NOMO-1 treated with DMSO at 0.1 percent for 48 hours (cell line): ENCODE data around the gene CDC42EP3.
A peak's percentile ranks its signal among the peaks of the same experiment; 100 is the strongest.

Experiments
- DNase-seq: peaks from one replicate; lab custom pipeline; 2025; ENCODE audit not compliant: unreplicated experiment; lab: John Stamatoyannopoulos, UW

CDC42EP3 gene

GRCh38 chr2:37637190-37637860 lies 34.1 kb downstream of the CDC42EP3 start:
- DNase-seq = peak; percentile 92

GRCh38 chr2:37636381-37637066 lies 34.9 kb downstream of the CDC42EP3 start:
- no peak for DNase-seq

- peak; percentile 98 for DNase-seq
Observed at GRCh38 chr2:37635504-37636380, 35.7 kb downstream of the CDC42EP3 start.

GRCh38 chr2:37634914-37635503 lies 36.4 kb downstream of the CDC42EP3 start:
- peak; percentile 57 for DNase-seq

- DNase-seq = no peak
Observed at GRCh38 chr2:37633845-37634244, 37.6 kb downstream of the CDC42EP3 start.

- no peak for DNase-seq
Observed at GRCh38 chr2:37633234-37633633, 38.2 kb downstream of the CDC42EP3 start.

GRCh38 chr2:37632310-37632709 lies 39.1 kb downstream of the CDC42EP3 start:
- DNase-seq = no peak

GRCh38 chr2:37631698-37632097 lies 39.7 kb downstream of the CDC42EP3 start:
- DNase-seq = no peak

- no peak for DNase-seq
Observed at GRCh38 chr2:37631292-37631691, 40.1 kb downstream of the CDC42EP3 start.

- no peak for DNase-seq
Observed at GRCh38 chr2:37630776-37631175, 40.7 kb downstream of the CDC42EP3 start.

GRCh38 chr2:37630301-37630700 lies 41.1 kb downstream of the CDC42EP3 start:
- no peak for DNase-seq

GRCh38 chr2:37629529-37629928 lies 41.9 kb downstream of the CDC42EP3 start:
- no peak for DNase-seq

- DNase-seq = no peak
Observed at GRCh38 chr2:37627710-37628109, 43.7 kb downstream of the CDC42EP3 start.

- no peak for DNase-seq
Observed at GRCh38 chr2:37625796-37626571, 45.5 kb downstream of the CDC42EP3 start.

- no peak for DNase-seq
Observed at GRCh38 chr2:37625156-37625555, 46.3 kb downstream of the CDC42EP3 start.

- DNase-seq = peak; percentile 42
Observed at GRCh38 chr2:37623971-37624900, 47.2 kb downstream of the CDC42EP3 start.

GRCh38 chr2:37623406-37623805 lies 48.0 kb downstream of the CDC42EP3 start:
- DNase-seq = no peak

GRCh38 chr2:37622450-37623100 lies 48.9 kb downstream of the CDC42EP3 start:
- no peak for DNase-seq

- DNase-seq = no peak
Observed at GRCh38 chr2:37621199-37621598, 50.2 kb downstream of the CDC42EP3 start.
